CD4-positive, alpha-beta T cell (primary cell): Measurements from ENCODE around the gene KMT5C. TPM values are rescaled to one million over a fixed set of nuclear protein-coding genes. Genes with fewer than 3 reads are reported as not detected.
A peak's percentile ranks its signal among the peaks of the same experiment; 100 is the strongest.

Experiments
- ATAC-seq: fragments of 200-7000 bp; cut with Tn5 transposase; one replicate; pipeline ENCODE4 v1.10.0; 2022; ENCODE audit warnings: mild to moderate bottlenecking; ENCODE audit not compliant: poor library complexity
- CTCF ChIA-PET: fragments of 350-600 bp; sonication (Branson Sonifier 250); formaldehyde crosslinking; loops from one replicate; lab custom pipeline; 2021; ENCODE audit warnings: antibody characterized with exemption, inconsistent platforms; lab: Charles Lee
- POLR2A ChIA-PET: fragments of 350-600 bp; sonication (Branson Sonifier 250); formaldehyde crosslinking; loops from one replicate; lab custom pipeline; 2021; ENCODE audit warnings: antibody characterized with exemption, inconsistent platforms; lab: Charles Lee
- DNase-seq, 14 experiments: peaks; one replicate each; pipeline ENCODE4 v3.0.0-alpha.2; 2013 to 2020; ENCODE audit warnings: mixed read lengths in 2 of 14
- H3K27ac ChIP-seq, 2 donors: one replicate each; pipeline versions ENCODE4 v1.5.1 to v1.7.0; 2013; ENCODE audit warnings: low read length in 2 of 2, low read depth in 1 of 2, mild to moderate bottlenecking in 1 of 2
- H3K27me3 ChIP-seq, 2 experiments: 1 replicate in 1 of 2; 2 replicates in 1 of 2; pipeline versions ENCODE4 v1.6.1 to v1.7.0; 2013; ENCODE audit warnings: low read length in 2 of 2, control low read depth in 1 of 2, mild to moderate bottlenecking in 1 of 2, moderate library complexity in 1 of 2; ENCODE audit not compliant: insufficient read depth in 2 of 2, control insufficient read depth in 1 of 2
- H3K36me3 ChIP-seq: one replicate; pipeline ENCODE4 v1.6.1; 2013; ENCODE audit warnings: low read length, control low read depth; ENCODE audit not compliant: insufficient read depth
- H3K4me1 ChIP-seq: one replicate; pipeline ENCODE4 v1.6.1; 2013; ENCODE audit warnings: low read length, control low read depth; ENCODE audit not compliant: insufficient read depth
- H3K4me3 ChIP-seq: one replicate; pipeline ENCODE4 v1.5.1; 2013; ENCODE audit warnings: mild to moderate bottlenecking, low read length, moderate library complexity
- H3K9me3 ChIP-seq, 2 experiments: 1 replicate in 1 of 2; 2 replicates in 1 of 2; pipeline versions ENCODE4 v1.6.1 to v1.7.0; 2013; ENCODE audit warnings: low read length in 2 of 2, mild to moderate bottlenecking in 2 of 2, control low read depth in 1 of 2, moderate library complexity in 1 of 2; ENCODE audit not compliant: control insufficient read depth in 1 of 2, insufficient read depth in 1 of 2
- H3K27ac Mint-ChIP-seq: one replicate; pipeline ENCODE4 v1.8.0; 2020; ENCODE audit warnings: mixed read lengths
- H3K27me3 Mint-ChIP-seq: one replicate; pipeline ENCODE4 v1.8.0; 2021; ENCODE audit warnings: mixed read lengths
- H3K36me3 Mint-ChIP-seq: one replicate; pipeline ENCODE4 v1.8.0; 2021; ENCODE audit warnings: low read depth, mixed read lengths
- H3K4me1 Mint-ChIP-seq: one replicate; pipeline ENCODE4 v1.8.0; 2021; ENCODE audit warnings: low read depth, mixed read lengths
- H3K4me3 Mint-ChIP-seq: one replicate; pipeline ENCODE4 v1.8.0; 2020; ENCODE audit warnings: mild to moderate bottlenecking, mixed read lengths
- H3K9me3 Mint-ChIP-seq: one replicate; pipeline ENCODE4 v1.8.0; 2020; ENCODE audit warnings: mixed read lengths
- CTCF ChIP-seq: fragments of 200-600 bp; IDR thresholded peaks from one replicate; pipeline ENCODE4 v1.8.0; 2022; ENCODE audit warnings: antibody characterized with exemption, mild to moderate bottlenecking
- intact Hi-C, 2 experiments: fragments of 100-400 bp; cut with DNase I in 1 of 2; cut with micrococcal nuclease in 1 of 2; formaldehyde crosslinking; loops; one replicate each; pipeline versions ENCODE4 v1.15.1 to v1.9.0; 2023 to 2025; cut with DNase I, micrococcal nuclease
- polyA plus RNA-seq, 2 donors: library from polyadenylated mRNA; unstranded; fragments of 120-200 nt; gene quantifications; one replicate each; pipeline ENCODE4 v1.2.1, GENCODE V29; 2013
- total RNA-seq, 174 experiments: library from RNA in 2 of 174; stranded (reverse) in 2 of 174; gene quantifications; one replicate each; pipeline ENCODE4 v1.2.3 and lab custom pipeline; 2021 to 2026

Gene KMT5C
- total RNA-seq (100 to 1,000 TPM; 113 to 115 TPM), total RNA-seq (lab: John Stamatoyannopoulos, UW) (1.3 to 96.8 (median 18.0) reads per million in 172 experiments)
- 6.3 TPM for polyA plus RNA-seq (2013, experiment 1 of 2)
- 14.5 TPM for polyA plus RNA-seq (2013, experiment 2 of 2)

GRCh38 chr19:55339105-55339888 is at the start of gene KMT5C:
TSS of gene KMT5C (plus strand) at chr19:55339876. CDS start at chr19:55341937, 2,061 bp downstream.
- H3K36me3 ChIP-seq: peaks cover 8% of the 10 kb centered on the region
- peak within 1 kb of the TSS; percentile 91 to 98 for H3K27ac ChIP-seq
- peak; percentile 73 for ATAC-seq
- H3K27me3 ChIP-seq: peaks cover 3 to 4% of the 10 kb centered on the region in 2 experiments
- peak; percentile 100 for DNase-seq
- H3K4me1 Mint-ChIP-seq: peaks cover 21% of the 10 kb centered on the region
- POLR2A ChIA-PET: interaction anchor here (0.6 to 2.0 kb wide), 35 partner anchors 9 to 891 kb away, joined by 3 to 43 read pairs (median 5); partner anchors contain the start of genes FIZ1, HSPBP1, ISOC2 and NAT14
- H3K4me3 Mint-ChIP-seq: peak within 1 kb of the TSS; percentile 98
- H3K27ac Mint-ChIP-seq: peak within 1 kb of the TSS; percentile 99
- peak within 1 kb of the TSS; percentile 71 for H3K4me3 ChIP-seq
- peaks cover 21% of the 10 kb centered on the region for H3K36me3 Mint-ChIP-seq
- TF ChIP-seq CTCF: peak; percentile 30
- peaks cover 22% of the 10 kb centered on the region for H3K27me3 Mint-ChIP-seq
- H3K9me3 Mint-ChIP-seq: no peaks in the 10 kb centered on the region
- peaks cover 32% of the 10 kb centered on the region for H3K4me1 ChIP-seq
- CTCF ChIA-PET: interaction anchor here (0.7 to 3.5 kb wide), 11 partner anchors 13 to 315 kb away, joined by 3 to 21 read pairs (median 3); partner anchors contain the start of gene TMEM238
- intact Hi-C loops: loop anchor here (1.0 to 5.0 kb wide), 7 partner anchors 16 to 260 kb away; partner anchors contain the start of genes RPL28 (in 2 of the 2), COX6B2 (in 1 of the 2), FIZ1 (in 1 of the 2) and PPP6R1 (in 1 of the 2)
- H3K9me3 ChIP-seq: no peaks in the 10 kb centered on the region

- no peak overlapping the region for H3K27ac Mint-ChIP-seq
- Histone ChIP-seq H3K4me1 (peaks cover 11% of the 10 kb centered on the region), H3K4me3 (no peak overlapping the region), H3K36me3 (no peaks in the 10 kb centered on the region), H3K27ac (no peak overlapping the region), H3K27me3 (no peaks in the 10 kb centered on the region), H3K9me3 (no peaks in the 10 kb centered on the region)
- POLR2A ChIA-PET: no interaction called here
- no peak overlapping the region for H3K4me3 Mint-ChIP-seq
- no peaks in the 10 kb centered on the region for H3K36me3 Mint-ChIP-seq
- peaks cover 8% of the 10 kb centered on the region for H3K4me1 Mint-ChIP-seq
- no peaks in the 10 kb centered on the region for H3K27me3 Mint-ChIP-seq
- DNase-seq: no peak
- intact Hi-C loops: no loop called here
- H3K9me3 Mint-ChIP-seq: no peaks in the 10 kb centered on the region
- no peak for TF ChIP-seq CTCF
- no peak for ATAC-seq
- CTCF ChIA-PET: no interaction called here
Measured at GRCh38 chr19:55297267-55297666, 42.4 kb upstream of the KMT5C start.

GRCh38 chr19:55299991-55300390 is 39.7 kb upstream of the KMT5C start:
- no peak for ATAC-seq
- H3K9me3 ChIP-seq: no peaks in the 10 kb centered on the region
- H3K27ac ChIP-seq: no peak overlapping the region
- no peak for TF ChIP-seq CTCF
- no peak overlapping the region for H3K27ac Mint-ChIP-seq
- no peaks in the 10 kb centered on the region for H3K27me3 ChIP-seq
- H3K4me3 ChIP-seq: no peak overlapping the region
- no peak overlapping the region for H3K4me3 Mint-ChIP-seq
- ChIA-PET CTCF (no interaction called here), POLR2A (no interaction called here)
- peaks cover 13% of the 10 kb centered on the region for H3K4me1 ChIP-seq
- no peaks in the 10 kb centered on the region for H3K36me3 Mint-ChIP-seq
- H3K36me3 ChIP-seq: no peaks in the 10 kb centered on the region
- H3K27me3 Mint-ChIP-seq: no peaks in the 10 kb centered on the region
- DNase-seq: no peak
- intact Hi-C loops: loop anchor here (5.0 to 10.0 kb wide), 3 partner anchors 123 to 205 kb away; no protein-coding TSS in a partner anchor
- H3K9me3 Mint-ChIP-seq: no peaks in the 10 kb centered on the region
- H3K4me1 Mint-ChIP-seq: peaks cover 8% of the 10 kb centered on the region
